GM12873 (cell line): ENCODE measurements around the gene SEMA6B.

Experiments
- TF ChIP-seq, protein P1 (sequence below): IDR thresholded peaks from 2 replicates; pipeline ENCODE4 v1.5.1; 2012; ENCODE audit warnings: low read depth, mild to moderate bottlenecking, moderate library complexity, low read length, control low read depth; ENCODE audit not compliant: insufficient read depth; ENCODE audit errors: missing control alignments

Gene SEMA6B

DNA sequence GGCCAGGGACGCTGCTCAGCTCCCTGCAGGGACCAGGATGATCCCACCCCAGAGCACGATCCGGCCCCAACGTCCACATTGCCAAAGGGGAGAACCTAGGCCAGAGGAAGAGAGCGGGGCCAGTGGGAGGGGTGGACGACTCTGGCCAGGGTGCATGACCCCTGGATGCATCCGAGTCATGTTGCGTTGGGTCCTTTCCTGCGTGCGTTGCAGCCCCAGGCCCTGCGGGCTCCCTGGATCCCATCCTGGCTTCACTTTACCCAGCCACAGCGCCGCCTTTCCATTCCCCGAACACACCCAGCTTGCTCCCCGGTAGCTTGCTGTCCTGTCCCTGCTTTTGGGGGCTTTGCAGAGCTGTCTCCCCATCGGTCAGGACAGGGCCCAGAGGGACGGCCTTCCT, 51.7 kb downstream of the SEMA6B start:
- TF ChIP-seq, protein P1, sequence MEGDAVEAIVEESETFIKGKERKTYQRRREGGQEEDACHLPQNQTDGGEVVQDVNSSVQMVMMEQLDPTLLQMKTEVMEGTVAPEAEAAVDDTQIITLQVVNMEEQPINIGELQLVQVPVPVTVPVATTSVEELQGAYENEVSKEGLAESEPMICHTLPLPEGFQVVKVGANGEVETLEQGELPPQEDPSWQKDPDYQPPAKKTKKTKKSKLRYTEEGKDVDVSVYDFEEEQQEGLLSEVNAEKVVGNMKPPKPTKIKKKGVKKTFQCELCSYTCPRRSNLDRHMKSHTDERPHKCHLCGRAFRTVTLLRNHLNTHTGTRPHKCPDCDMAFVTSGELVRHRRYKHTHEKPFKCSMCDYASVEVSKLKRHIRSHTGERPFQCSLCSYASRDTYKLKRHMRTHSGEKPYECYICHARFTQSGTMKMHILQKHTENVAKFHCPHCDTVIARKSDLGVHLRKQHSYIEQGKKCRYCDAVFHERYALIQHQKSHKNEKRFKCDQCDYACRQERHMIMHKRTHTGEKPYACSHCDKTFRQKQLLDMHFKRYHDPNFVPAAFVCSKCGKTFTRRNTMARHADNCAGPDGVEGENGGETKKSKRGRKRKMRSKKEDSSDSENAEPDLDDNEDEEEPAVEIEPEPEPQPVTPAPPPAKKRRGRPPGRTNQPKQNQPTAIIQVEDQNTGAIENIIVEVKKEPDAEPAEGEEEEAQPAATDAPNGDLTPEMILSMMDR, result no peak

- TF ChIP-seq, protein P1, result no peak
These were observed 52.4 kb downstream of the SEMA6B start for GRCh38 chr19:4507150-4507452.

DNA sequence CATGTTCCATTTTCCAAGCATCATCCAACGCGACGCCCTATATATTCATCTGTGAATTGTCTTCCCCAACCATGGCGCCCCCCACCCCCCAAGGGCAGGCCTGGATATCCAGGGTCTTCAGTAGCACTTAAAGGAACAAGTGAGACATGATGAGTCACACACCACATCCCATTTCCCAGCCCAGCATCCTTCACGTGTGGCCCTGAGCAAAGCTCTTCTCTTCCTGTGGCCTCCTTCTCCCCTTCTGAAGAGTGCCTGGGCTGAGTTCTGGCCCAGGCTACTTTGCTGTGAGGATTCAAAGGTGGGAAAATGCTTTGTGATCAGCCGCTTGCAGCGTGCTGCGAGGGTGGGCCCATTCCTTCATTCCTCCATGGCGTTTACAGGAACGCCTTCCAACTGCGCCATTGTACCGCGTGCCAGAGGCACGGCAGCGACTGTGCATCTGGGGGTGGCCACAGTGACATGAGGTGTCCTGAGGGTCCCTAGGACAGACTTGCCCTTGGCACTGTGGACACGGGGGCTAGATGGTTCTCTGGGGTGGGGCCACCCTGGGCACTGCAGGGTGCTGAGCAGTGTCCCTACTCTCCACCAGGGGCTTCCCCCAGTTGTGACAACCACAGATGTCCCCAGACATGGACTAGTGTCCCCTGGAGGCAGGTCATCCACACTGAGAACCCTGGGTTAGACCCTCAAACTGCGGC, 52.9 kb downstream of the SEMA6B start:
- TF ChIP-seq, protein P1, result no peak

GRCh38 chr19:4505570-4506448, 53.7 kb downstream of the SEMA6B start:
- TF ChIP-seq, protein P1, result no peak

GRCh38 chr19:4504891-4505569, 54.5 kb downstream of the SEMA6B start:
- TF ChIP-seq, protein P1, result no peak

GRCh38 chr19:4504297-4504701, 55.2 kb downstream of the SEMA6B start:
- TF ChIP-seq, protein P1, result no peak

GRCh38 chr19:4503825-4504170, 55.7 kb downstream of the SEMA6B start:
- TF ChIP-seq, protein P1, result no peak
